Panc1 (cell line): ENCODE results near the gene SCP2. TPM values are rescaled to one million over a fixed set of nuclear protein-coding genes. Genes with fewer than 3 reads are reported as not detected.

Experiments used
- ATAC-seq: fragments of 200-7000 bp; cut with Tn5 transposase; 2 replicates; pipeline ENCODE4 v1.9.1; 2020; ENCODE audit warnings: mild to moderate bottlenecking, moderate library complexity
- BruUV-seq: library from RNA; stranded (reverse); fragments of 400-500 nt; replicated peaks from 2 replicates; lab custom pipeline; 2021; lab: Mats Ljungman, UMichigan
- CTCF ChIA-PET: fragments of 300-600 bp; sonication (Branson Sonifier 250); formaldehyde crosslinking; loops from one replicate; lab custom pipeline; 2022; ENCODE audit warnings: antibody characterized with exemption; lab: Charles Lee
- POLR2A ChIA-PET: fragments of 300-600 bp; sonication (Branson Sonifier 250); formaldehyde crosslinking; loops from one replicate; lab custom pipeline; 2022; ENCODE audit warnings: antibody characterized with exemption; lab: Charles Lee
- DNase-seq: peaks from one replicate; pipeline ENCODE4 v3.0.0-alpha.2; 2010; ENCODE audit warnings: low read depth, low spot score
- H3K27ac ChIP-seq: 2 replicates; pipeline ENCODE4 v1.5.1; 2011; ENCODE audit warnings: mild to moderate bottlenecking, low read length, inconsistent platforms
- H3K27me3 ChIP-seq: fragments of 200-500 bp; sonication (Bioruptor generic); 2 replicates; pipeline ENCODE4 v1.6.0; 2014; ENCODE audit warnings: low read length, inconsistent platforms; ENCODE audit not compliant: control insufficient read depth, insufficient read depth
- H3K36me3 ChIP-seq: fragments of 200-500 bp; sonication (Bioruptor generic); 2 replicates; pipeline ENCODE4 v1.5.1; 2014; ENCODE audit warnings: inconsistent platforms, mild to moderate bottlenecking, low read length, moderate library complexity; ENCODE audit not compliant: control insufficient read depth, insufficient read depth
- H3K4me1 ChIP-seq: 2 replicates; pipeline ENCODE4 v1.5.1; 2011; ENCODE audit warnings: inconsistent platforms, mild to moderate bottlenecking, low read length, moderate library complexity; ENCODE audit not compliant: control insufficient read depth, insufficient read depth
- H3K4me3 ChIP-seq, 2 experiments: 2 replicates each; pipeline ENCODE4 v1.5.1; 2011 to 2012; ENCODE audit warnings: low read depth in 2 of 2, low read length in 2 of 2, mild to moderate bottlenecking in 2 of 2, inconsistent platforms in 1 of 2, moderate library complexity in 1 of 2
- H3K9me3 ChIP-seq: fragments of 200-500 bp; sonication (Bioruptor generic); 2 replicates; pipeline ENCODE4 v1.5.1; 2014; ENCODE audit warnings: low read depth, mild to moderate bottlenecking, inconsistent platforms, low read length, moderate library complexity; ENCODE audit not compliant: control insufficient read depth, insufficient read depth
- CTCF ChIP-seq: fragments of 450-650 bp; IDR thresholded peaks from 2 replicates; pipeline ENCODE4 v1.5.1; 2017; ENCODE audit warnings: mild to moderate bottlenecking
- POLR2AphosphoS5 ChIP-seq: IDR thresholded peaks from 2 replicates; pipeline ENCODE4 v1.6.1; 2012; ENCODE audit warnings: mild to moderate bottlenecking, low read depth, low read length, moderate library complexity
- SIN3A ChIP-seq: IDR thresholded peaks from 2 replicates; pipeline ENCODE4 v1.6.1; 2012; ENCODE audit warnings: low read depth, mild to moderate bottlenecking, low read length, moderate library complexity, borderline replicate concordance; ENCODE audit not compliant: insufficient read depth
- TCF7L2 ChIP-seq: IDR thresholded peaks from 2 replicates; pipeline ENCODE4 v1.6.1; 2011; ENCODE audit warnings: mild to moderate bottlenecking, low read depth, low read length, inconsistent platforms
- in situ Hi-C: cut with HindIII; loops from 2 replicates; pipeline ENCODE4 v1.10.0; 2016; ENCODE audit warnings: low sequenced_read_pairs, low pct_unique_long_range_greater_than_20kb
- intact Hi-C: fragments of 100-400 bp; cut with micrococcal nuclease; formaldehyde crosslinking; loops from one replicate; pipeline ENCODE4 v1.10.0; 2022; ENCODE audit not compliant: unreplicated experiment
- total RNA-seq: library from RNA; stranded (reverse); gene quantifications from one replicate; pipeline ENCODE4 v1.2.1, GENCODE V29; 2021; ENCODE audit not compliant: unreplicated experiment
- TF ChIP-seq, protein P1 (sequence below), 2 experiments: IDR thresholded peaks; 2 replicates each; pipeline ENCODE4 v1.6.1; 2011 to 2012; ENCODE audit warnings: low read depth in 2 of 2, control low read depth in 1 of 2, low read length in 1 of 2, mild to moderate bottlenecking in 1 of 2, moderate library complexity in 1 of 2; ENCODE audit not compliant: insufficient read depth in 1 of 2

Gene SCP2
- total RNA-seq, 1 experiment from 2014 or later = 88.7 TPM

DNA sequence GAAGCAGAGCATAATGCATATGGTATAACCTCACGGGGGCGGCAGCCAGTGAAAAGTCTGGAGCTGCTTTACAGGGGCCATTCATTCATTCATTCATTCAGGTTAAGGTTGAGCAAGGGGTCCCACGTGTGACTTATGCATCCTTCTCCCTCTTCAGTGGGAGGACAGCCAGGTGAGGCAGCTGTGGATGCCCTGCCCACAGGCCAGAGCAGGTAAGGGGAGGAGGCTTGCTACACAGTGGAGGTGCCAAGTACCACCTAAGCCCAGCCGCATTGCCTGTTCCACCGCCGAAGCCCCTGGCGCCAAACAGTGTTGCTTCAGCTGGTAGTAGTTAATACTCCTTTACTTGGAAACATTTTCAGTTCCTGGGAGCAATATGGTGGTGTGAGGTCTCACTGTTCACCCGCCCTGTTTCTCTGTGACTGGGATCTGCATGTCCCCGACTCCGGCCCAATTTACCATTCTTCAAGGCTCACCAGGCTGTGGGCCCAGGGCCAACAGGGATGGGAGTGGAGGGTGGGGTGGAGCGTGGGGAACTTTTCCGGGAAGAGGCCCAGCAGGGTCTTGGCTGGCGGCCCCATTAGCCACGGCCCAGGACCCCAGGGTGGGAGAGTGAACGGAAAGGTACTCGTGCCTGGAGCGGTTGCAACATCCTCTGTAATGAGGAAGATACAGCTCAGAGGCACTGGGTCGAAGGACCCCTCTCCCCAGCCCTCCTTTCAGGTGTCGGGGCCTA lies 134.2 kb downstream of the SCP2 start:
- CTCF ChIA-PET = interaction anchor here (0.5 kb wide), 1 partner anchor 217 kb away, joined by 9 read pairs; no protein-coding TSS in a partner anchor
- H3K27me3 ChIP-seq = no peaks in the 10 kb centered on the region; the same call in 1 of the 2 replicates
- no peak for ATAC-seq
- BruUV-seq = no TSS peak
- POLR2A ChIA-PET = no interaction called here
- intact Hi-C loops = no loop called here
- TF ChIP-seq CTCF (no peak), TCF7L2 (no peak), SIN3A (no peak), POLR2AphosphoS5 (no peak)
- TF ChIP-seq, protein P1, sequence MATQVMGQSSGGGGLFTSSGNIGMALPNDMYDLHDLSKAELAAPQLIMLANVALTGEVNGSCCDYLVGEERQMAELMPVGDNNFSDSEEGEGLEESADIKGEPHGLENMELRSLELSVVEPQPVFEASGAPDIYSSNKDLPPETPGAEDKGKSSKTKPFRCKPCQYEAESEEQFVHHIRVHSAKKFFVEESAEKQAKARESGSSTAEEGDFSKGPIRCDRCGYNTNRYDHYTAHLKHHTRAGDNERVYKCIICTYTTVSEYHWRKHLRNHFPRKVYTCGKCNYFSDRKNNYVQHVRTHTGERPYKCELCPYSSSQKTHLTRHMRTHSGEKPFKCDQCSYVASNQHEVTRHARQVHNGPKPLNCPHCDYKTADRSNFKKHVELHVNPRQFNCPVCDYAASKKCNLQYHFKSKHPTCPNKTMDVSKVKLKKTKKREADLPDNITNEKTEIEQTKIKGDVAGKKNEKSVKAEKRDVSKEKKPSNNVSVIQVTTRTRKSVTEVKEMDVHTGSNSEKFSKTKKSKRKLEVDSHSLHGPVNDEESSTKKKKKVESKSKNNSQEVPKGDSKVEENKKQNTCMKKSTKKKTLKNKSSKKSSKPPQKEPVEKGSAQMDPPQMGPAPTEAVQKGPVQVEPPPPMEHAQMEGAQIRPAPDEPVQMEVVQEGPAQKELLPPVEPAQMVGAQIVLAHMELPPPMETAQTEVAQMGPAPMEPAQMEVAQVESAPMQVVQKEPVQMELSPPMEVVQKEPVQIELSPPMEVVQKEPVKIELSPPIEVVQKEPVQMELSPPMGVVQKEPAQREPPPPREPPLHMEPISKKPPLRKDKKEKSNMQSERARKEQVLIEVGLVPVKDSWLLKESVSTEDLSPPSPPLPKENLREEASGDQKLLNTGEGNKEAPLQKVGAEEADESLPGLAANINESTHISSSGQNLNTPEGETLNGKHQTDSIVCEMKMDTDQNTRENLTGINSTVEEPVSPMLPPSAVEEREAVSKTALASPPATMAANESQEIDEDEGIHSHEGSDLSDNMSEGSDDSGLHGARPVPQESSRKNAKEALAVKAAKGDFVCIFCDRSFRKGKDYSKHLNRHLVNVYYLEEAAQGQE (IDR thresholded peaks at IDR 0.05; ENCODE audit: insufficient read depth in 1 of 2, low read depth in 2 of 2, low read length in 1 of 2) = no peak
- H3K36me3 ChIP-seq = no peaks in the 10 kb centered on the region
- H3K9me3 ChIP-seq = no peaks in the 10 kb centered on the region
- H3K27ac ChIP-seq = no peak overlapping the region
- DNase-seq = no peak
- H3K4me3 ChIP-seq = no peak overlapping the region
- no peaks in the 10 kb centered on the region for H3K4me1 ChIP-seq
- in situ Hi-C loops = no loop called here

DNA sequence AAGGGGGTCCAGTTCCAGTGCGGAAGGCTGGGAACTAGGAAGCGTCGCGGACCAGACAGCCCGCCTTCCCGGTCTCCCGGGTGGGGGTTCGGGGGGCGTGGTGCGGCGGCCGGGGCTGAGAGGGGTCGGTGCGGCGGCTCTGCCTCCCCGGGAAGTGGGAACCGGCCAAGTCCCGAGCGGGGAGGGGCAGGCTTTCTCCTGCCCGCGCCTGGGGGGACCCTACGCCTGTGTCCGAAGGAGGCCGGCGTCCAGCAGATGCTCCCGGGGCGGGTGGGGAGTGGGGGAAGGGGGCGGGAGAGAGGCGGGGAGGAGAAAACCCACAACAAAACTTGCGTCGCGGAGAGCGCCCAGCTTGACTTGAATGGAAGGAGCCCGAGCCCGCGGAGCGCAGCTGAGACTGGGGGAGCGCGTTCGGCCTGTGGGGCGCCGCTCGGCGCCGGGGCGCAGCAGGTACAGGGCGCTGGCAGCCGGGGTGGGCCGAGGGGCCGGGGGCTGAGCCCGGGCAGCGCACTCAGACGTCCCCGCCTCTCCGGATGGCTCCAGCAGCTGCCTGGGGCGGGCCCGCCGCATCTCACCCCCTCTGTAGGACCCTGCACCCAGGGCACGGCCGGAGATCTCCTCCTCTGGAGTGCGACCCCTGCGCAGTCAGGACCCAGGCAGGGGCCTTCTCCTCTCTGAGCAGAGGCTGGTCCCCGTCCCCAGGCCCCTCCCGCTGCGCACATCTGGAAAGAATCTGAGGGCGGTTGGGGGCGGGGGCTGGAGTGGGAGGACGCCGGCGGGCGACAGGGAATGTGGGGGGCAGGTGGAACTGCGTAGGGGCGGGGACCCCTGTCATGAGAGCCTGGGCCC lies 135.0 kb downstream of the SCP2 start, which contains the start of gene PODN:
TSS of gene PODN (plus strand) at position 355 of the 849 bp plus-strand sequence. CDS start 7,643 bp downstream, outside the sequence.
- TF ChIP-seq, protein P1 (IDR thresholded peaks at IDR 0.05; ENCODE audit: insufficient read depth in 1 of 2, low read depth in 2 of 2, low read length in 1 of 2) = no peak
- no peak for TF ChIP-seq CTCF
- no peak for TF ChIP-seq POLR2AphosphoS5
- TF ChIP-seq SIN3A = no peak
- no peak for TF ChIP-seq TCF7L2
- Histone ChIP-seq H3K9me3 (no peaks in the 10 kb centered on the region), H3K27me3 (no peaks in the 10 kb centered on the region; the same call in 1 of the 2 replicates), H3K4me1 (no peaks in the 10 kb centered on the region), H3K4me3 (peak within 1 kb of the TSS in 1 of 2 experiments; percentile 11; a peak in 1 of 4 replicates), H3K36me3 (no peaks in the 10 kb centered on the region), H3K27ac (no peak within 1 kb of the TSS)
- intact Hi-C loops = no loop called here
- CTCF ChIA-PET = no interaction called here
- no TSS peak for BruUV-seq
- POLR2A ChIA-PET = no interaction called here
- DNase-seq = no peak
- in situ Hi-C loops = no loop called here
- ATAC-seq = no peak
